ENCODE measurements around the gene MAGEB1.

Gene MAGEB1

DNA sequence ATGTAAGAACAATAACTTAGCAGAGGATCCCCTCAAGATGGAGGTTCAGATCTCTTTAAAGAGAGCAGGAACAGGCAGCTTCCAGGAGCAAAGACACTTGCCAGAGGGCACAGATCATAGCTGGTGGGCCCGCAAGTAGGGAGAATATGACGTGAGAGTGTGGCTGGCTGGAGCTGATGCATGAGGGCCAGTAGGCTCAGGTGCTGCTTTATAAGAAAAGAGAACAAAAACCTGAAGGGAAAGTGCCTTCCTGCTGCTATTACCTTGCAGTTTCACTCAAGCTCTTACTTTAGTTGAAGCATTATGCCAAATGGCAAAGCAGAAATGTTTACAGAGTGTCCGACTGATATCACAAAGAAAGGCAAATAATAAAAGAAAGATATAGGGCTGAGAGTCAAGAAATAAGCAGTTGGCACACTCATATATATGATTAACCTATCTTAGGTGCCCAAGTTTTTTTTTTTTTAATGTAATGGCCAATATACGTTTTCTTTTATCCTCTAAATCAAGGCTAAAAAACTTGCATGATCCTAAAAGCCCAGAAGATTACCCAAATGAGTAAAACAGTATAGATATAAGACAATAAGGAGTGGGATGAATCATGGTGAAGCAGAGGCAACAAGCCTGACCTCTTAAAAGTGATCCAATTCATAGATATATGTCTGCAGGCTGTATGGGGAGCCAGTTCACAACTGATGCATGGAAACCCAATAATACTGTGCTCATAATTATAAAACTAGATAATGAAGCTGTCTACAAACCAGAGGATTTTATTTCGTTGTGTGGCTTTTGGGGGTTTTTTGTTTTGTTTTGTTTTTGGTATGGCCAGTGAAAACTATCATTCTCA lies 49.7 kb downstream of the MAGEB1 start:
- no peak for DNase-seq (ENCODE audit: low read depth in 2 of 2)

- no peak for DNase-seq (ENCODE audit: low read depth in 2 of 2)
Observed at GRCh38 chrX:30301208-30301607, 54.3 kb downstream of the MAGEB1 start.

Data from stimulated activated CD8-positive, alpha-beta memory T cell treated with anti-CD3 and anti-CD28 coated beads, Interleukin-15, amount 100 ng/mL, for 4 hours (primary cell).